ENCODE results near the gene TPST2.
A peak's percentile ranks its signal among the peaks of the same experiment; 100 is the strongest.

TPST2 gene

GRCh38 chr22:26479792-26480610 lies 109.9 kb downstream of the TPST2 start:
- no peak for DNase-seq (ENCODE audit: low spot score)
- TF ChIP-seq, protein P1, sequence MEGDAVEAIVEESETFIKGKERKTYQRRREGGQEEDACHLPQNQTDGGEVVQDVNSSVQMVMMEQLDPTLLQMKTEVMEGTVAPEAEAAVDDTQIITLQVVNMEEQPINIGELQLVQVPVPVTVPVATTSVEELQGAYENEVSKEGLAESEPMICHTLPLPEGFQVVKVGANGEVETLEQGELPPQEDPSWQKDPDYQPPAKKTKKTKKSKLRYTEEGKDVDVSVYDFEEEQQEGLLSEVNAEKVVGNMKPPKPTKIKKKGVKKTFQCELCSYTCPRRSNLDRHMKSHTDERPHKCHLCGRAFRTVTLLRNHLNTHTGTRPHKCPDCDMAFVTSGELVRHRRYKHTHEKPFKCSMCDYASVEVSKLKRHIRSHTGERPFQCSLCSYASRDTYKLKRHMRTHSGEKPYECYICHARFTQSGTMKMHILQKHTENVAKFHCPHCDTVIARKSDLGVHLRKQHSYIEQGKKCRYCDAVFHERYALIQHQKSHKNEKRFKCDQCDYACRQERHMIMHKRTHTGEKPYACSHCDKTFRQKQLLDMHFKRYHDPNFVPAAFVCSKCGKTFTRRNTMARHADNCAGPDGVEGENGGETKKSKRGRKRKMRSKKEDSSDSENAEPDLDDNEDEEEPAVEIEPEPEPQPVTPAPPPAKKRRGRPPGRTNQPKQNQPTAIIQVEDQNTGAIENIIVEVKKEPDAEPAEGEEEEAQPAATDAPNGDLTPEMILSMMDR (IDR thresholded peaks at IDR 0.05) = no peak
- H3K4me3 ChIP-seq = peak overlapping the region; percentile 37
- H3K27ac ChIP-seq = no peak overlapping the region

DNA sequence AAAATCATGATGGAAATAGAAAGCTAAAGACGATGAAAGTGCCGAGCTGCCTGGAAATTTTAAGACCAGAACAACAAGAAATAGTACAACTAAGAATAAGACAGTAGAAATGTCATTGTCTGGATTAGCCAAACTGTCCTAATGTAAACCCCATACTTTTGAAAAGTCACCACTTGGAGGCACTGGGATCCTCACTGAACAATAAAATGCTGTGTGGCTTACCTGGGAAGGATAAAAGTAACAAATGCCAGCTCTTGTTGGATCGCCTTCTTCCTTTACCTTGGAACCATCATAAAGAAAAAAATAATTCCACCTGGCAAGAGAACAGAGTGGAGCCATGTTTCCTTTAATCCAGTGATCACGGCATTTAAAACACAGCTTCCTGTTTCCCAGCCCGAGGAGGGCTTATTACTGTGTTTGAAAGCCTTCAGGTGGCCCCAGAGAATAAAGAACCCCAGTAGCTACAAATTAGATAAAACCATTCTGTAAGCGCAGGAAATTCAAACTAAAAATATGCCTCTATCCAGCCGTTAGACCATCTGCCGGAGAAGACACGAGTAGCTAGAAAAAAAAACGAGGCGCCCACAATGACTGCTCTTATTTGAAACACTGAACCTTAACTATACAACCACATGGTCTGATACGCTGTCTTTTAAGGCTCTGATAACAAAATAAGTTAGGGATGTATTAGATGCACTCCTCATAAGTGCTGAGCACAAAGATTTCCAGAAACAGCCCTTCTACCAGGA lies 110.7 kb downstream of the TPST2 start:
- H3K4me3 ChIP-seq = peak overlapping the region; percentile 37
- no peak overlapping the region for H3K27ac ChIP-seq
- DNase-seq (ENCODE audit: low spot score) = no peak
- TF ChIP-seq, protein P1 (IDR thresholded peaks at IDR 0.05) = no peak

DNA sequence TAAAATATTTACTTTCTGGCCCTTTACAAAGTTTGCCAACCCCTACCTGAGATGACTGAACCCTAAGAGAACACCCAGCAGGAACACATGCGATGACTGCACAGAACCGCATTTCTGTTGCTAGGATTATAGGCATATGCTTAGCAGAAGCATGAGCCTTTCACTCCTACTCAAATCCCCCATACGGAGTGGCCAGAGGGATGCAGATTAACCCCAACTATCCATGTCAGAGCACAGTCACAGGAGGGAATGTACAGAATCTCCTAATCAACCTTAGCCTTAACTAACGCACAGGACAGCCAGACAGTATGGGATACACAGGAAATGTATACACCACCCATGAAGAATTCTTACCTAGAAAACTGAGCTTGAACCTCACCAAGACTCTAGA lies 112.6 kb downstream of the TPST2 start:
- no peak for DNase-seq (ENCODE audit: low spot score)
- no peak overlapping the region for H3K27ac ChIP-seq
- H3K4me3 ChIP-seq = no peak overlapping the region
- TF ChIP-seq, protein P1 (IDR thresholded peaks at IDR 0.05) = no peak

DNA sequence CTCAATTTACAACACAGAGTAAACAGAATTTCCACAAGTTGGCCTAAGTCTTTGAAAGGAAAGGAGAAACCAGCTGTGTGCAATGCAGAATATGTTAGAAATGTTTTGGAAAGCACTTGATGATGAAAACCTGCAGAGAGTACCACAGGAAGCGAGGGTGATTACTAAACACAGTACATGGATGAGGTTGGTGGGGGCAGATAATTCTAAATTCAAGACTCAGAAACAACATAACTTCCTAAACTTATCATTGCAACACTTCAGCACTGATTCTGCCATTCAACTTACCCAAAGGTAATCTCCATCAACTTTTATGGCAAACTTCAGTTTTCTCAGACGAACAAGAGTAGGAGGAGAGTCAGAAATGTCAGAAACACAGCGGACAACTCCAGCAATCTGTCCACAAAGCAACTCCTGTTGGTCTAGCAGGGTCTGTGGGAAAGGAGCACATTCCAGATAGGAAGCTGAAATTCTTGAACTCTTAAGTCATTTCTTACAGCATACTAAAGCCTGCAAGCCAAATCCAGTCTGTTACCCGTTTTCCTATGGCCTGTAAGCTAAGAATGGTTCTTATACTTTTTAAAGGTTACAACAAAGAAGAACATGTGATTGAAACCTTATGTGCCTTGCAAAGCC lies 113.1 kb downstream of the TPST2 start:
- DNase-seq (ENCODE audit: low spot score) = no peak
- Histone ChIP-seq H3K27ac (no peak overlapping the region), H3K4me3 (no peak overlapping the region)
- TF ChIP-seq, protein P1 (IDR thresholded peaks at IDR 0.05) = no peak

DNA sequence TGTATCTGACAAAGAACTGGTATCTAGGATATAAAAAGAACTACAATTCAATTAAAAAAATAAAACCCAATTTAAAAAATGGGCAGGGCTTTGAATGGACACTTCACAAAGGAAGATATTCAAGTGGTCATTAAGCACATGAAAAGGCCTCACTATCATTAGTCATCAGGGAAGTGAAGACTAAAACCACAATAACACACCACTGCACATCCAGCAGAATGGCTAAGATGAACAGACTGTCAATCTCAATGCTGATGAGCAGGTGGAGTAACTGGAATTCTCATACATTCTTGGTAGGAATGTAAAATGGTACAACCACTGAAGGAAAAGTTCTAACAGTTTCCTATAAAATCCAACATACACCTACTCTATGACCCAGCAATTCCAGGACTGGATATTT lies 115.2 kb downstream of the TPST2 start:
- TF ChIP-seq, protein P1 (IDR thresholded peaks at IDR 0.05) = no peak
- Histone ChIP-seq H3K4me3 (no peak overlapping the region), H3K27ac (no peak overlapping the region)
- no peak for DNase-seq (ENCODE audit: low spot score)
